HG02840 (cell line): Measurements from ENCODE around the gene GBX1.

Source experiments
- ATAC-seq: cut with Tn5 transposase; IDR thresholded peaks from one replicate; pipeline ENCODE4 v1.9.1; 2021; ENCODE audit warnings: mild to moderate bottlenecking, moderate library complexity, moderate number of reproducible peaks; ENCODE audit not compliant: unreplicated experiment, low FRiP score

GBX1 gene

GRCh38 chr7:151141855-151142685 lies 25.4 kb downstream of the GBX1 start:
- ATAC-seq = no peak

DNA sequence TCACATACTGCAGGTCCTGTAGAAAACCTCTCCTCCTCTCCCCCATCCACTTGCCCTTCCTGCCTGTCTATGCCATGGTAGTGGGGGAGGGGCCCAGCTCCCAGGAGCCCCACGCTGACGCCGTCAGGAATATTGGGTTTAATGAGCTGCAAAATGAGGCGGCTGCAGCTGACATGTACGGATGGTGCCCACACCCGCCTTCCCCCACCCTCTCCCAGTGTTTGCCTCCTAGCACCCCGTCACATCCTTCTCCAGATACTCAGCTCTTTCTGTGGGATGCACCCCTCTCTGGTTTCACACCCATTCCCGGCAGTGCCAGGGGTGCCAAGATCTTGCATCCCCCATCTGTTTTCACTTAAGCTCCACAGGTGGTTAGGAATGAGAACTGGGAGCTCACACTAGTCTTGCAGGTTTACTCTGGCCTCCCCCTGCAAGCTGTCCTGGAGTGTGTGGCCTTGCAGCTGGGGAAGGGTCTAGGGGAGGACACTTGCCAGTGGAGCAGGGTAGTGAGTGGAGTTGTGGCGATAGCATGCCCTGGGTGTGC lies 26.1 kb downstream of the GBX1 start:
- no peak for ATAC-seq

DNA sequence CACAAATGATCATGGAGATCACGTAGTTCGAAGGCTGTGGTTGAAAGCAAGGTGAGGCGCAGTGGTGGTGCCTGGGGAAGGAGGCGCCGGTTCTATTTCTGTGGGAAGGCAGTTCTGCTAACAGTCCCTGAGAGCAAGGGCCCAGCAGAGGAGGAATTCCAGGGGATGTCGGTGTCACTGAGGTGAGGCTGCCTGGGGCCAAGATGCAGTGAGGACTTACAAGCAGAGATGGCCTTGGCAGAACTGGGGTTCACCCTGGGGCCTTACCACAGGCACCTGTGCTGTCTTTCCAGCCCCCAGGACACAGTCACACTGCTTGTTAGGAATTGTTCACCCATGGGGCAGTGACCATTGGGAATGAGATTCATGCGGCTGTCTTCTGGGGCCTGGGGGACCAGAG lies 26.7 kb downstream of the GBX1 start:
- ATAC-seq = no peak

GRCh38 chr7:151139791-151140190 lies 27.7 kb downstream of the GBX1 start:
- no peak for ATAC-seq

- ATAC-seq = no peak
Measured at GRCh38 chr7:151139071-151139790, 28.3 kb downstream of the GBX1 start.

- no peak for ATAC-seq
Measured at GRCh38 chr7:151138153-151138851, 29.2 kb downstream of the GBX1 start.

DNA sequence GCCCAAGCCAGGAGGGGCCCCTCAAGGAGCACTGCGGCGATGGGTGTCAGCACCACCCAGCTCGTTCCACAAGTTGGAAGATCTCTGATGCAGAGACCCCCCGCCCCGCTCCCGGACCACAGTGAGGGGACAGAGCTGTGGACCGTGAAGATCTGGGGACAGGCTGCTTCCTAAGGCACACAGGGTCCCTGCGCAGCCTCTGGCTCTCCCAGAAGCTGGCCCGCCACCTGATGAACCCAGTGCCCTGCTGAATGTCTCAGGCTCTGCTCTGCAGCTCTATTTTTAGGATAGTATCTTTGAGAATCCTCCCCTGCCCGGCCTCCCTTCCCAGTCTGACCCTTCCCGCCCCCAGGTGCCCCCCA lies 29.7 kb downstream of the GBX1 start:
- ATAC-seq = no peak

DNA sequence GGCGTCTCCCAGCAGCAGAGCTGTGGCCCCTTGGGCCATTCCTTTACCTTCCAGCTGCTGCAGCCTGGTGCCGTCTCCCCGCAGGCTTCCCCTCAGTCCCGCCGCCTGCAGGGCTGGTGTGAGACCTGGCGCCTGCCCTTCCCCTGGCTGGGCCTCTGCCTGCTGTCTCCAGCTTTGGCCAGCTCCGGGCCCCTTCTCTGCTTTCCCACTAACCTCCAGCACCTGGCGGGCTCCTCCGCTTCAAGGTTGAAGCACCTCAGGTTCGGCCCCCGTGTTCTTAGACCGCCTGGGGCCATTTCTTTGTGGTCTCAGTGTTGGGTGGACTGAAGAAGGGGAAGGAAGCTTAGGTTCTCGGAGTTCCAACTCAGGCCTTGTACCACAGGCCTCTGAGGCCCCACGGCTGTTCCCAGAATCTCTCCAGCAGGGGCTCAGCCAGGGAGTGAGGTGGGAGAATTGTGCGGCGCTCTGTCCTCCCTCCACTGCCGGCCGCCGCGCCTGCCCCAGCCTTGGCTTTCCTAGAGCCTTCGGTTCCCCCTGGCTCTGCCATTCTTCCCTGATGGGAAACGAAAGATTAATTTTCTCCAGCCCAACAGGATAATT lies 30.3 kb downstream of the GBX1 start:
- ATAC-seq = no peak

DNA sequence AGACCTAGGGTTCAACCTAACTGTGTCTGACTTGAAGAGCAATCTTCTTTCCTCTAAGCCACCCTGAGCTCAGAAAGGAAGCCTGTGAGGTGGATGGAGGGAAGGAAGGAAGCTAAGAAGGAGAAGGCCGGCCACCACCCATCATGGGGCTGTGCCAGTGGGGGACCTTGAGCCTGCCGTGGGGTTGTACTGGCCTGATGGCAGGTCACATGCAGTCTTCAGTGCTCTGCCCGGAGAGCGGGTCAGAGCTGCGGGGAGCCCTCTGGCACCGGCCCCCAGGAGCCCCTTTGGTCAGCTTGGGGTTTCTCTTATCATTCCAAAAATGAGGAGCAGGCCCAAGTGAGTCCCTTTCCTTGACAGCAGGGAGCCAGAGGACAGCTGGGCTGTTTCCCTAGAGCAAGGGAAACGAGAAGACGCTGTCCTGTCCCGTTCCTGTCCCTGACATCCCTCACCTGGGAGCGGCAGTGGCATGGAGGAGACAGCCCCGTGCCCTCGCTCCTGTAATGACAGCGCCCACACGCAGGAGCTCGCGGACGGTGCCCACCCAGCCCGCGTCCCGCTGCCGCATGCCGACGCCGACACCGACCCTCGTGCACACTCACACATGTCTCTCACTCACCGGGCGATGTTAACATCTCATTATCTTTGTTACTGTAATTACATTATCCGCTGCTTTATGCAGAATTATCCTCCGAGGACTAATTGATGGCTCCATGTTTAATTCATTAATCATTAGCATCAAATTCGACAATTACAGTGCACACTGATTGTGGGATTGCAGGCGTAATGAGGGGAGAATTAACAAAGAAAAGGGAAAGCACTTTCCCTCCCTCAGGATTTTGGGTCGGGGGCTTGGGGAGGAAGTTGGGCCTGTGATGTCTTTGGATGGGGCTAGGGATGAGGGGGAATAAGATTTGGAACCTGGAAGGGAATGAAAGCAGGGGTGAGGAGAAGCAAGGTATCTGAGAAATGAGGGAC lies 31.3 kb downstream of the GBX1 start:
- ATAC-seq = no peak

GRCh38 chr7:151135525-151135845 lies 32.0 kb downstream of the GBX1 start:
- ATAC-seq = no peak

- ATAC-seq = no peak
Measured at GRCh38 chr7:151134743-151135524, 32.6 kb downstream of the GBX1 start.

DNA sequence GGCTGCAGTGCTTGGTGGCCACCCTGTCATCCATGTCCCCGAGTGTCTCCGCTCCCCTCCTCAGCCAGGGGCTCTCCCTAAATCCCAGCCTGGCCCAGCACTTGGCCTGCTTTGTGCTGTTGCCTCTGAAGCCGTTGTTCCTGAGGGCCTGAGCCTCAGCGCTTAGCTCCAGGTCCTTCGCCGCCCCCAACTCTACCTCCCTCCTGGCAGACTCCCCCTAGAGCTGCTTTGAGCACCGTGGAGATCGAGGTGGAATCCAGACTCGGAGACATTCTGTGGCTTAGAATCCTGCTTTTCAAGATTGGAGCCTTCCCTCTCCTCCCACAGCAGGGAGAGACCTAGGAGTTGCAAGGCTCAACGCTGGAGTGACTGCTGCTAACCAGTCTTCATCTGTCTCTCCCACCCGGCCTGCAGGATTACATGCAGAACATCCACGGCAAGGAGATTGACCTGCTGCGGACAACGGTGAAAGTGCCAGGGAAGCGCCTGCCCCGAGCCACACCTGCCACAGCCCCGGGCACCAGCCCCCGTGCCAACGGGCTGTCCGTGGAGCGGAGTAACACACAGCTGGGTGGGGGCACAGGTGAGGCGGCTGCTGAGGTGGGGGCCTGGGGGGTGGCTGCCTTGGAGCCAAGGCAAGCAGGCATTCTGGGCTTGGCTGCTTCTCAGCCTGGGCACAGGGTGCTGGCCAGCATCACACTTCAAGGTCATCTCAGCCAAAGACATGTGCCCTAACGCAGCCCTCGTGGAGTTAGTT lies 33.3 kb downstream of the GBX1 start:
- no peak for ATAC-seq

GRCh38 chr7:151133266-151133985 lies 34.1 kb downstream of the GBX1 start:
- no peak for ATAC-seq

GRCh38 chr7:151132461-151133205 lies 34.9 kb downstream of the GBX1 start:
- no peak for ATAC-seq

- no peak for ATAC-seq
Measured at GRCh38 chr7:151131592-151132293, 35.8 kb downstream of the GBX1 start.

DNA sequence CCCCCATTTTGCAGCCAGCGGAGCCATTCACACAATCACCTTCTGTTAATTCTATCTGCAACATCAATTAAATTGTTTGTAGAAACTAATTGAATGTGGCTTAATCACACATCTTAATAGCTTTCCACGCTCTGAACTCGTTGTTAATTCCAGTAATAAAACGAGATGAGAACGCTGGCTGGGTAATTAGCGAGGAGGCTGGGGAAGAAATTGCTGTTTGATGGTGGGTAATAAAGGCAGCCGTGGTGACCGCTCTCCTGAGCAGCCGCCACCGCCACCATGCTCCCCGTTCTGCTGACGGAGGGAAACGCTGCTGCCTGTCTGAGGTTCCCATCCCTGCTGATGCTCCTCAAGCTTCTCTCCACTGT lies 36.3 kb downstream of the GBX1 start:
- ATAC-seq = no peak
